ENCODE data around the gene KCNK3. TPM values are rescaled to one million over a fixed set of nuclear protein-coding genes. Genes with fewer than 3 reads are reported as not detected.

The KCNK3 gene
- total RNA-seq, 1 experiment from 2014 or later, result 0.09 TPM

- H3K14ac ChIP-seq (ENCODE audit: insufficient read depth, low read length), result no peak overlapping the region
- Mint-ChIP-seq H3K4me3 (no peak overlapping the region), H3K9me3 (no peaks in the 10 kb centered on the region), H3K27me3 (ENCODE audit: low read depth) (peaks cover 79% of the 10 kb centered on the region), H3K36me3 (ENCODE audit: insufficient read depth in 1 of 3, low read depth in 3 of 3) (no peaks in the 10 kb centered on the region; a peak in 1 of 7 replicates), H3K27ac (no peak overlapping the region), H3K4me1 (0 out of 4 replicates have a peak, but pooled peaks cover 0 to 2% of the 10 kb centered on the region in 2 experiments)
- peaks cover 12% of the 10 kb centered on the region; the same call in 1 of the 2 replicates for H3K27me3 ChIP-seq (ENCODE audit: insufficient read depth, low read length)
- H4K8ac ChIP-seq (replicated peaks; ENCODE audit: insufficient read length, low read depth, low read length), result no peak overlapping the region
- no peak overlapping the region for H3K9ac ChIP-seq (ENCODE audit: extremely low read depth, insufficient read length, low read length)
- no peak overlapping the region for H2BK12ac ChIP-seq (ENCODE audit: insufficient read length, low read depth, low read length)
- H4K5ac ChIP-seq (ENCODE audit: insufficient read length, low read depth, low read length), result no peak overlapping the region
- H3K9me3 ChIP-seq (ENCODE audit: control insufficient read depth, low read depth, low read length), result no peaks in the 10 kb centered on the region
- no peaks in the 10 kb centered on the region for H3K4me1 ChIP-seq (ENCODE audit: insufficient read depth, low read length)
- no peak overlapping the region for H3T11ph ChIP-seq (ENCODE audit: low read length)
- no peak overlapping the region for H3K56ac ChIP-seq (ENCODE audit: insufficient read length, low read depth, low read length)
- no peak for DNase-seq
- H3K27ac ChIP-seq (ENCODE audit: insufficient read length, low read depth, low read length), result no peak overlapping the region
- H3K4ac ChIP-seq (ENCODE audit: low read depth, low read length), result no peak overlapping the region
- H3K23ac ChIP-seq (ENCODE audit: insufficient read length, low read depth, low read length), result no peak overlapping the region
- H2BK20ac ChIP-seq (ENCODE audit: low read depth, low read length, poor library complexity, severe bottlenecking), result no peak overlapping the region
- TF ChIP-seq CTCF (conservative IDR thresholded peaks at IDR 0.05), result no peak
- no peaks in the 10 kb centered on the region for H3K23me2 ChIP-seq (ENCODE audit: insufficient read length, low read depth, low read length, poor library complexity, severe bottlenecking)
- H3K4me2 ChIP-seq (ENCODE audit: insufficient read depth, insufficient read length, low read length), result no peak overlapping the region
- no peak overlapping the region for H2BK15ac ChIP-seq (ENCODE audit: low read depth, low read length)
- H2BK5ac ChIP-seq (ENCODE audit: insufficient read length, low read length), result no peak overlapping the region
- no peak overlapping the region for H2AFZ ChIP-seq (ENCODE audit: low read length)
- no peak overlapping the region for H3K18ac ChIP-seq (ENCODE audit: insufficient read length, low read depth, low read length)
- H4K91ac ChIP-seq (ENCODE audit: insufficient read length, low read depth, low read length), result no peak overlapping the region
- no CpG with 5 or more reads among the region's 4 CpGs for WGBS (ENCODE audit: extremely low coverage, insufficient read length, low lambda C conversion rate)
- no peaks in the 10 kb centered on the region for H3K79me1 ChIP-seq (ENCODE audit: insufficient read depth, low read depth, low read length, poor library complexity, severe bottlenecking)
- H2BK120ac ChIP-seq (ENCODE audit: low read depth, low read length, poor library complexity, severe bottlenecking), result no peak overlapping the region
- H4K20me1 ChIP-seq (ENCODE audit: control insufficient read depth, insufficient read depth, insufficient read length), result no peaks in the 10 kb centered on the region
- H2AK5ac ChIP-seq (ENCODE audit: insufficient read length, low read length), result no peak overlapping the region
- H3K79me2 ChIP-seq (ENCODE audit: insufficient read depth, low read length), result no peaks in the 10 kb centered on the region
Observed at GRCh38 chr2:26700078-26700477, 7.6 kb downstream of the KCNK3 start.

All from H9 (cell line).